Neural crest cell (in vitro differentiated cells): ENCODE results near the gene RETREG2. TPM values are rescaled to one million over a fixed set of nuclear protein-coding genes. Genes with fewer than 3 reads are reported as not detected.

Experiments
- DNase-seq: peaks from one replicate; pipeline ENCODE4 v3.0.0; 2021; ENCODE audit warnings: low read depth, mixed read lengths, low spot score
- H3K27ac Mint-ChIP-seq: one replicate; pipeline ENCODE4 v1.8.0; 2021; ENCODE audit warnings: mild to moderate bottlenecking, mixed read lengths; ENCODE audit not compliant: unreplicated experiment
- H3K27me3 Mint-ChIP-seq: 2 replicates; pipeline ENCODE4 v1.8.0; 2021; ENCODE audit warnings: low read depth, mild to moderate bottlenecking, mixed read lengths
- H3K36me3 Mint-ChIP-seq: 2 replicates; pipeline ENCODE4 v1.8.0; 2021; ENCODE audit warnings: low read depth, mild to moderate bottlenecking, mixed read lengths
- H3K4me1 Mint-ChIP-seq: 2 replicates; pipeline ENCODE4 v1.8.0; 2021; ENCODE audit warnings: mixed read lengths
- H3K4me3 Mint-ChIP-seq: one replicate; pipeline ENCODE4 v1.8.0; 2021; ENCODE audit warnings: mild to moderate bottlenecking, mixed read lengths
- H3K9me3 Mint-ChIP-seq: 2 replicates; pipeline ENCODE4 v1.8.0; 2021; ENCODE audit warnings: mixed read lengths
- total RNA-seq: library from RNA; stranded (reverse); gene quantifications from 2 replicates; pipeline ENCODE4 v1.2.1, GENCODE V29; 2021
- TF ChIP-seq, protein P1 (sequence below): fragments of 200-600 bp; sonication (generic); conservative IDR thresholded peaks from 2 replicates; pipeline ENCODE4 v1.5.0; 2021; ENCODE audit warnings: antibody characterized with exemption, mild to moderate bottlenecking

RETREG2 gene
- total RNA-seq, 1 donor from 2014 or later = 86.0 TPM

DNA sequence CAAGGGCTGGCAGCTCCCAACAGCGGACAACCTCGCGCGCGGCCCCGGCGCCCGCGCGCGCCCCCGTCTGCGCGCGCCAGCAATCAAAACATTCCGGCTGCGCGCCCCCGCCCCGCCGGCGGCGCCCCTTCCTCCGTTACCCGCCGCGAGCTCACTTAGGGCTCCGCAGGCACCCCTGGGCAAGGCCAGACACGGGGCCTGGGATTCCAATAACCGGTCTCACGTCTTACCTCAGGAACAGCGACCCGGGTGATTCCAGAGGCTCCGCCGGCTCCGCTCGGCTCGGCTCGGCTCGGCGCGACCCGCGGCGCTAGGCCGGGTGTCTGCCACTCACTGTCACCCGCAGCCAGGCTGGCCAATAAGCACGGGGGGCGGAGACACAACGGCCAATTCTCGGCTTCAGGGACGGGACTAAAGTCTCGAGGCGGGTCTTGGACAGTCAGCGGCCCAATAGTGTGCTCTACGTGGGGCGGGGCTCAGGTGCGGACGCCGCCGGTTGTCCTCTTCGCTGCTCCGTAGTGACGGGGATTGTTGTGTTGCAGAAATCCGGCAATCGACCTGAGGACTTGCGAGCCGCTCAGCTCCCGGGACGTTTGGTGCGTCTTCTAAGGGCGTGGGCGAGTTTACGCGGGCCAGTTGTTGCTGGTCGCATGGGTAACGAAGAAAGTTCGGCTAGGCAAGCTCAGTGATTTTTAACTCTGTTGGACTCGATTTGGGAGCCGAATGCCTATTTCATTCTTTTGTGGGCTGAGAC lies 51.4 kb downstream of the RETREG2 start, which contains the start of the genes ANKZF1 and ATG9A:
TSS of gene ANKZF1 (plus strand) at position 502 of the 754 bp plus-strand sequence. CDS start 452 bp downstream, outside the sequence.
TSS of gene ATG9A (minus strand) at position 332 of the 754 bp plus-strand sequence. CDS start 1,612 bp downstream, outside the sequence.
- H3K36me3 Mint-ChIP-seq = no peaks in the 10 kb centered on the region
- no peaks in the 10 kb centered on the region for H3K27me3 Mint-ChIP-seq

DNA sequence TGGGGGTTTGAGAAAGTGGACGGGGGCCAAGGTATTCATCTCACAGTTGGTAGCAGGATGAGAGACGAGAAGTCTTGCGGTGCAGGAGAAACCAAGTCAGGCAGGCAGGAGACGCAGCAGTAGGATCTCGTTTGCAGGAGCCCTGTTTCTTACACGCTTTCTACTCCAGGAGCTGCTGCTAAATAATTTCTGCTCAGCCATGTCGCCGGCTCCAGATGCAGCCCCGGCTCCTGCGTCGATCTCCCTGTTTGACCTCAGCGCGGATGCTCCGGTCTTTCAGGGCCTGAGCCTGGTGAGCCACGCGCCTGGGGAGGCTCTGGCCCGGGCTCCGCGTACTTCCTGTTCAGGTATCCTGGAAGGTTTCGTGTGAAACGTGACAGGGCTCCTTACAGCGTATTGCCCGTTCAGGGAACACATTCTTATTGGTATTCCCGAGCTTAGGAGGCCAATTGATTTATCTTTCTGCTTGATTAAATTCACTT lies 52.0 kb downstream of the RETREG2 start:
- H3K36me3 Mint-ChIP-seq = no peaks in the 10 kb centered on the region
- TF ChIP-seq, protein P1, sequence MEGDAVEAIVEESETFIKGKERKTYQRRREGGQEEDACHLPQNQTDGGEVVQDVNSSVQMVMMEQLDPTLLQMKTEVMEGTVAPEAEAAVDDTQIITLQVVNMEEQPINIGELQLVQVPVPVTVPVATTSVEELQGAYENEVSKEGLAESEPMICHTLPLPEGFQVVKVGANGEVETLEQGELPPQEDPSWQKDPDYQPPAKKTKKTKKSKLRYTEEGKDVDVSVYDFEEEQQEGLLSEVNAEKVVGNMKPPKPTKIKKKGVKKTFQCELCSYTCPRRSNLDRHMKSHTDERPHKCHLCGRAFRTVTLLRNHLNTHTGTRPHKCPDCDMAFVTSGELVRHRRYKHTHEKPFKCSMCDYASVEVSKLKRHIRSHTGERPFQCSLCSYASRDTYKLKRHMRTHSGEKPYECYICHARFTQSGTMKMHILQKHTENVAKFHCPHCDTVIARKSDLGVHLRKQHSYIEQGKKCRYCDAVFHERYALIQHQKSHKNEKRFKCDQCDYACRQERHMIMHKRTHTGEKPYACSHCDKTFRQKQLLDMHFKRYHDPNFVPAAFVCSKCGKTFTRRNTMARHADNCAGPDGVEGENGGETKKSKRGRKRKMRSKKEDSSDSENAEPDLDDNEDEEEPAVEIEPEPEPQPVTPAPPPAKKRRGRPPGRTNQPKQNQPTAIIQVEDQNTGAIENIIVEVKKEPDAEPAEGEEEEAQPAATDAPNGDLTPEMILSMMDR = no peak
- DNase-seq = no peak
- H3K27me3 Mint-ChIP-seq = no peaks in the 10 kb centered on the region
- no peaks in the 10 kb centered on the region for H3K9me3 Mint-ChIP-seq
- H3K4me3 Mint-ChIP-seq = peak overlapping the region; percentile 100
- peaks cover 22% of the 10 kb centered on the region for H3K4me1 Mint-ChIP-seq
- H3K27ac Mint-ChIP-seq = peak overlapping the region; percentile 93

More for the DNA sequence above, 51.4 kb downstream of the RETREG2 start, which contains the start of the genes ANKZF1 and ATG9A:
- Mint-ChIP-seq H3K9me3 (no peaks in the 10 kb centered on the region), H3K27ac (peak within 1 kb of the TSS; percentile 93), H3K4me3 (peak within 1 kb of the TSS; percentile 100), H3K4me1 (peaks cover 22% of the 10 kb centered on the region)
- DNase-seq = peak; percentile 96
- TF ChIP-seq, protein P1 = no peak

DNA sequence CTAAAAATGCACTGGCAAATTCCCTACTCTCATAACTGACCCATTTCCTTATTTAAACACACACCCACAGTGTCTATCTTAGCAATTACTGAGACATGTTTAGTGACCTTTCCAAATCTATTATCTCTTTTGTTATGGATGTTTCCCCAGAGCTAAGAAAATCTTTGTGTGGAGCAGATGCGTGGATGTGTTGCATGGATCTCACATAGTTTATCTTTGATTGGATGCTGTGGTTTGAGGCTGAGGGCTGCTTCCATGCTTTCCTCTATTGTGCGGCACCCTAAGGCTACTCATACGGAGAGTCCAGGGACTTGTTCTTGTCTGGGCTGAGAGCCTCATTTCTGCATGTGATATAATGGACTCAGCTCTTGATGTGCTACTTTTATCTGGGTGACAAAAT lies 56.3 kb downstream of the RETREG2 start:
- no peaks in the 10 kb centered on the region for H3K36me3 Mint-ChIP-seq
- no peak overlapping the region for H3K4me3 Mint-ChIP-seq
- no peaks in the 10 kb centered on the region for H3K27me3 Mint-ChIP-seq
- DNase-seq = no peak
- H3K4me1 Mint-ChIP-seq = peaks cover 13% of the 10 kb centered on the region
- H3K27ac Mint-ChIP-seq = no peak overlapping the region
- TF ChIP-seq, protein P1 = no peak
- H3K9me3 Mint-ChIP-seq = no peaks in the 10 kb centered on the region

Other genes with a start within 250 kb of the RETREG2 start
- gene CDK5R2, start 218.6 kb upstream of the RETREG2 start, total RNA-seq = 1.7 and 1.9 TPM in 2 replicates
- not detected in 2 replicates for gene FEV, start 193.1 kb upstream of the RETREG2 start, total RNA-seq
- not detected in 2 replicates for gene CRYBA2, start 184.9 kb upstream of the RETREG2 start, total RNA-seq
- gene CFAP65, start 136.8 kb upstream of the RETREG2 start, total RNA-seq = 0.93 and 1.4 TPM in 2 replicates
- 0.16 TPM in 1 of 2 replicates, not detected in the other for gene IHH, start 117.4 kb upstream of the RETREG2 start, total RNA-seq
- gene NHEJ1, start 17.5 kb upstream of the RETREG2 start, total RNA-seq = 23.5 and 26.8 TPM in 2 replicates
- gene SLC23A3, start 8.2 kb upstream of the RETREG2 start, total RNA-seq = 0.34 and 1.5 TPM in 2 replicates
- gene CNPPD1, start 1.4 kb upstream of the RETREG2 start, total RNA-seq = 39.9 and 42.1 TPM in 2 replicates
- gene ZFAND2B, start 28.5 kb downstream of the RETREG2 start, total RNA-seq = 26.6 and 30.1 TPM in 2 replicates
- 35.9 and 39.1 TPM in 2 replicates for gene ABCB6, start 40.7 kb downstream of the RETREG2 start, total RNA-seq
- gene ATG9A, start 51.4 kb downstream of the RETREG2 start, total RNA-seq = 41.2 and 42.0 TPM in 2 replicates
- gene ANKZF1, start 51.5 kb downstream of the RETREG2 start, total RNA-seq = 36.4 and 40.3 TPM in 2 replicates
- gene GLB1L, start 67.2 kb downstream of the RETREG2 start, total RNA-seq = 11.2 and 12.7 TPM in 2 replicates
- 28.5 and 31.2 TPM in 2 replicates for gene STK16, start 67.2 kb downstream of the RETREG2 start, total RNA-seq
- not detected in 2 replicates for gene TUBA4B, start 75.0 kb downstream of the RETREG2 start, total RNA-seq
- 0.14 TPM in 1 of 2 replicates, not detected in the other for gene TUBA4A, start 75.6 kb downstream of the RETREG2 start, total RNA-seq
- 59.2 and 59.7 TPM in 2 replicates for gene DNAJB2, start 101.1 kb downstream of the RETREG2 start, total RNA-seq
- gene PTPRN, start 131.1 kb downstream of the RETREG2 start, total RNA-seq = 3.2 and 4.1 TPM in 2 replicates
- gene RESP18, start 154.5 kb downstream of the RETREG2 start, total RNA-seq = not detected in 2 replicates
- gene DNPEP, start 209.6 kb downstream of the RETREG2 start, total RNA-seq = 36.9 and 39.5 TPM in 2 replicates
- gene DES, start 240.1 kb downstream of the RETREG2 start, total RNA-seq = 0.28 TPM in 1 of 2 replicates, not detected in the other